ENCODE results near the gene TMEM63A. TPM values are rescaled to one million over a fixed set of nuclear protein-coding genes. Genes with fewer than 3 reads are reported as not detected.

Gene TMEM63A
- total RNA-seq, 6 experiments from 2014 or later = 32.1 to 81.5 (median 44.9) TPM

DNA sequence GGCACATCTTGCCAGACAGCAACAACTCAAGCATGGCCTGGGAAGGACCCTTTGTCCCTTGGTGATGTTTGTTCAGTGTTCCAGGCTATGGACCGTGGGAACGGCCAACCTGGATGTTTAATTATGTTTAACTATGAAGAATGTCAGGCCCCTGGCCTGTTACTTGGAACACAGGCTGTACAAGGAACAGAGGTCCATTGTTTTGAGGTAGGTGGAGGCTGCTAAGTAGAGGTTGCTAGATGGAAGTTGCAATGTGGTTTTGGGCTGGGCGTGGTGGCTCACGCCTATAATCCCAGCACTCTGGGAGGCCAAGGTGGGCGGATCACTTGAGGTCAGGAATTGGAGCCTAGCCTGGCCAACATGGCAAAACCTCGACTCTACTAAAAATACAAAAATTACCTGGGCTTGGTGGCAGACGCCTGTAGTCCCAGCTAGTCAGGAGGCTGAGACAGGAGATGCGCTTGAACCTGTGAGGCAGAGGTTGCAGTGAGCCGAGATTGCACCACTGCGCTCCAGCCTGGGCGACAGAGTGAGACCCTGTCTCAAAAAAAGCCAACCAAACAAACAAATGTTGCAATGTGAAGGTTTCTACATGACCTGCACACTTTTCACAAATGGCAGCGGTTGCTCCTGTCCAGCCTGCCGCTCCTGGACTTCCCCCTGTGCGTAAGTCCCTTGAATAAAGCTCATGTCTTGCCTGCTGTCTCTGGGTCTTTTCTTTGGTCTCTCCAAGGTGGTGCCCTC lies 9.2 kb upstream of the TMEM63A start:
- no peaks in the 10 kb centered on the region for H3K27me3 ChIP-seq
- peaks cover 0 to 48% (median 20%) of the 10 kb centered on the region in 4 donors for H3K4me1 ChIP-seq
- DNase-seq = peak in 2 of 3 donors; percentile 67 to 73
- peak overlapping the region; percentile 63 to 84 (median 77) for H3K27ac ChIP-seq
- H3K36me3 ChIP-seq = no peaks in the 10 kb centered on the region
- no peak overlapping the region for H3K4me3 ChIP-seq
- no peaks in the 10 kb centered on the region for H3K9me3 ChIP-seq
- WGBS (ENCODE audit: insufficient coverage, low coverage, low lambda C conversion rate, missing lambda C conversion rate) = 23% methylated on average over 5 of the region's 14 CpGs
- TF ChIP-seq POLR2A (IDR thresholded peaks at IDR 0.05) = no peak
- TF ChIP-seq, protein P1, sequence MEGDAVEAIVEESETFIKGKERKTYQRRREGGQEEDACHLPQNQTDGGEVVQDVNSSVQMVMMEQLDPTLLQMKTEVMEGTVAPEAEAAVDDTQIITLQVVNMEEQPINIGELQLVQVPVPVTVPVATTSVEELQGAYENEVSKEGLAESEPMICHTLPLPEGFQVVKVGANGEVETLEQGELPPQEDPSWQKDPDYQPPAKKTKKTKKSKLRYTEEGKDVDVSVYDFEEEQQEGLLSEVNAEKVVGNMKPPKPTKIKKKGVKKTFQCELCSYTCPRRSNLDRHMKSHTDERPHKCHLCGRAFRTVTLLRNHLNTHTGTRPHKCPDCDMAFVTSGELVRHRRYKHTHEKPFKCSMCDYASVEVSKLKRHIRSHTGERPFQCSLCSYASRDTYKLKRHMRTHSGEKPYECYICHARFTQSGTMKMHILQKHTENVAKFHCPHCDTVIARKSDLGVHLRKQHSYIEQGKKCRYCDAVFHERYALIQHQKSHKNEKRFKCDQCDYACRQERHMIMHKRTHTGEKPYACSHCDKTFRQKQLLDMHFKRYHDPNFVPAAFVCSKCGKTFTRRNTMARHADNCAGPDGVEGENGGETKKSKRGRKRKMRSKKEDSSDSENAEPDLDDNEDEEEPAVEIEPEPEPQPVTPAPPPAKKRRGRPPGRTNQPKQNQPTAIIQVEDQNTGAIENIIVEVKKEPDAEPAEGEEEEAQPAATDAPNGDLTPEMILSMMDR (IDR thresholded peaks at IDR 0.05) = no peak
- peak; percentile 8 to 59 (median 28) for ATAC-seq
- intact Hi-C loops (cut with DNase I) = no loop called here

DNA sequence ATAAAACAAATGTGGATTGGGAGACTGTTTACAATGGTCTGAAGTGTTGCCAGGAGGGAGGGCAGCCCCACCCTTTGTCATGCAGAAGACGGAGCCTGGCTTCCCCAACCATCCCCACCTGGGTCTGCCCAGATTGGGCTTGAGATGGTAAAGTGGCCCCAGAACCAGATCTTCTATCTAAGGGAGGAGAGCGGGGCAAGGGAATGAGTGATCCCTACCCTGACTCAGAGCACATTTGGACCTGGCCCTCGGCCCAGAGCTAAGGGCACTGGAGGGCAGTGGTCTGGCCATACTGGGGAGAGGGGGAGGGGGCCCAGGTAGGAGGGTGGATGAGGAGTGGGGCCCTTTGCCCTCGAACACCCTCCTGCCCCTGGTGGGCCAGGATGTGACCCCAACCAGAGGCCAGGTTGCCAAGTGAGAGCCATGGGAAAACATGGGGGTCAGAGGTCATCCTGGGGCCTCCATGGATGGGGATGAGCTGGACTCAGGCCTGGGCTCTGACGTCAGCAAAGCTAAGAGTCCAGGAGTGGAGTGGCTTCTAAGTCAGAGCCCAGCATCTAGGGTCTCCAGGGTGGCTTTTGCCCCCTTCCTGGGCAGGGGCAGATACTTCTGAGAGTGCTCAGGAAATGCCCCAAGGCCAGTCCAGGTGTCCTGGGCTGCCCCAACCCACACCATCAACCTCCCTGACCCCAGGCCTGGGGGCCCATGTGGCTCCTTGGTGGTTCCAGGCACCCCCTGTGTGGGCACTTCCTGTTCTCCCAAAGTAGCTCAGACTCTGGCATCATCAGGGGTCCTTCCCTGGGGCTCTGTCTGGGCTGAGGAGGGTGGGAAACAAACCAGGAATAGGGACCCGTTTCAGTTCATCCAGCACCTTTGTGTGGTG lies 8.4 kb upstream of the TMEM63A start:
- H3K36me3 ChIP-seq = no peaks in the 10 kb centered on the region
- ATAC-seq (peak; percentile 72 to 76 (median 74)), DNase-seq (peak; percentile 82 to 94 (median 91))
- intact Hi-C loops (cut with DNase I) = no loop called here
- no peaks in the 10 kb centered on the region for H3K9me3 ChIP-seq
- H3K4me3 ChIP-seq = no peak overlapping the region
- H3K27ac ChIP-seq = peak overlapping the region; percentile 63 to 84 (median 77)
- H3K4me1 ChIP-seq = peaks cover 0 to 56% (median 23%) of the 10 kb centered on the region in 4 donors
- 0% methylated on average over 2 of the region's 6 CpGs for WGBS (ENCODE audit: insufficient coverage, low coverage, low lambda C conversion rate, missing lambda C conversion rate)
- H3K27me3 ChIP-seq = no peaks in the 10 kb centered on the region
- TF ChIP-seq, protein P1 (IDR thresholded peaks at IDR 0.05) = no peak
- no peak for TF ChIP-seq POLR2A (IDR thresholded peaks at IDR 0.05)

DNA sequence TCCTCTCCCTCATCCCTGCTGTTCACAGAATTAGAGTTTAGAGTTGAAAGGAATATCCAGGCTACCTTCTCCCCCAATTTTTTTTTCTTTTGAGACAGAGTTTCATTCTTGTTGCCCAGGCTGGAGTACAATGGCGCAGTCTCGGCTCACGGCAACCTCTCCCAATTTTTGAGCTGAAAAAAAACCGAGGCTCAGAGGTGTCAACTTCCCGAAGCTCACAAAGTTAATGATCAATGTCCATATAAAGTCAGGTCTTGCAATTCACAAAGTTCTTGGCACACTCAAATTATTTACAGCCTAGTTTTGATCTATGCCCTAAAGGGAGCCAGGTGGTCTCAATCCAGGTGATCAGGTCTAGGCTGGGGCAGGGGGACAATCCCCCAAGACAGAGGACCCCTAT lies 7.6 kb upstream of the TMEM63A start:
- no peaks in the 10 kb centered on the region for H3K36me3 ChIP-seq
- peak overlapping the region; percentile 63 to 84 (median 77) for H3K27ac ChIP-seq
- DNase-seq (peak in 1 of 3 donors; percentile 22), ATAC-seq (peak; percentile 13 to 32 (median 16))
- peaks cover 0 to 59% (median 25%) of the 10 kb centered on the region in 4 donors for H3K4me1 ChIP-seq
- 29% methylated on average over 5 of the region's 5 CpGs for WGBS (ENCODE audit: insufficient coverage, low coverage, low lambda C conversion rate, missing lambda C conversion rate)
- no peaks in the 10 kb centered on the region for H3K27me3 ChIP-seq
- H3K4me3 ChIP-seq = no peak overlapping the region
- intact Hi-C loops (cut with DNase I) = no loop called here
- TF ChIP-seq, protein P1 (IDR thresholded peaks at IDR 0.05) = no peak
- no peak for TF ChIP-seq POLR2A (IDR thresholded peaks at IDR 0.05)
- H3K9me3 ChIP-seq = no peaks in the 10 kb centered on the region

DNA sequence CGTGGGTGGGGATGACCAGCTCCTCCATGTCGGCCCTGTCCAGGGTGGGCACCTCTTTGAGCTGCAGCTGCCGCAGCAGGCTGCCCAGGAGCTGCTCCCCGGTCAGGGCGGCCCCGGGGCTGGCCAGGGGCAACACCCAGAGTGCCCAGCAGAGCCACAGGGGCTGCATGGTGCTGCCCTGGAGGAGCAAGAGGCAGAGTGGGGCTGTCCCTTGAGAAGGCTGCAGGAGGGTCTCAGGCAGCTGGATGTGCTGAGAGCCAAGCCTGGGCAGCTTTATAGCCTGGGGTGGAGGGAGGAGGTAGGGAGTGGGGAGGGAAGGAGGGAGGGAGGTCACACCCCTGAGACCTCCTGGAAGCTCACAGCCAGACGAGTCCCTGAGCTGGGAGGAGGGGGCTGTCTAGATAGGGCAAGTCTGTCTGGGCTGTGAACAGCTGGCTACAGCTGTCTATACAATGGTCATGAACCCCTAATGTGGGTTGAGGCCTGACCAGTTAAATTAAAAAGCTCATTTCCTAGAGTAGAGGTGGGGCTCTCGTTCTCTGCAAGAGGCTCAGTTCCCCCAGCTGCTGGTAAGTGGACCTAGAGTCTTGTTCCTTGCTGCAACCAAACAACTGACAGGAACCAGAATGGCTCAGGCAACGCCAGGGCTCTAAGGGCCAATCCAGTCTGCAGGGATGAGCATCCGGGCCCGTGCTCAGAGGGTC lies 6.9 kb upstream of the TMEM63A start, which contains the start of gene LEFTY1:
Gene LEFTY1, minus strand, starts transcription at position 249 of the 704 bp plus-strand sequence. Its CDS starts 80 bp downstream, at position 169.
- 60% methylated on average over 1 of the region's 11 CpGs for WGBS (ENCODE audit: insufficient coverage, low coverage, low lambda C conversion rate, missing lambda C conversion rate)
- H3K36me3 ChIP-seq = no peaks in the 10 kb centered on the region
- DNase-seq (peak in 1 of 3 donors; percentile 40), ATAC-seq (no peak)
- peak within 1 kb of the TSS; percentile 63 to 84 (median 77) for H3K27ac ChIP-seq
- H3K9me3 ChIP-seq = no peaks in the 10 kb centered on the region
- intact Hi-C loops (cut with DNase I) = no loop called here
- H3K4me1 ChIP-seq = peaks cover 0 to 62% (median 25%) of the 10 kb centered on the region in 4 donors
- H3K27me3 ChIP-seq = no peaks in the 10 kb centered on the region
- TF ChIP-seq POLR2A (IDR thresholded peaks at IDR 0.05) = no peak
- TF ChIP-seq, protein P1 (IDR thresholded peaks at IDR 0.05) = no peak
- H3K4me3 ChIP-seq = no peak within 1 kb of the TSS
